Cardiac ventricle fibroblast (primary cell): ENCODE results near the gene SEM1. TPM values are rescaled to one million over a fixed set of nuclear protein-coding genes. Genes with fewer than 3 reads are reported as not detected.

Experiments used
- total RNA-seq: library from RNA; depleted of rRNA; stranded (reverse); fragments of >200 nt; gene quantifications from 2 replicates; pipeline ENCODE4 v1.2.3, GENCODE V29; 2015

Gene SEM1
- total RNA-seq: 17.3 and 43.1 TPM in 2 replicates

DNA sequence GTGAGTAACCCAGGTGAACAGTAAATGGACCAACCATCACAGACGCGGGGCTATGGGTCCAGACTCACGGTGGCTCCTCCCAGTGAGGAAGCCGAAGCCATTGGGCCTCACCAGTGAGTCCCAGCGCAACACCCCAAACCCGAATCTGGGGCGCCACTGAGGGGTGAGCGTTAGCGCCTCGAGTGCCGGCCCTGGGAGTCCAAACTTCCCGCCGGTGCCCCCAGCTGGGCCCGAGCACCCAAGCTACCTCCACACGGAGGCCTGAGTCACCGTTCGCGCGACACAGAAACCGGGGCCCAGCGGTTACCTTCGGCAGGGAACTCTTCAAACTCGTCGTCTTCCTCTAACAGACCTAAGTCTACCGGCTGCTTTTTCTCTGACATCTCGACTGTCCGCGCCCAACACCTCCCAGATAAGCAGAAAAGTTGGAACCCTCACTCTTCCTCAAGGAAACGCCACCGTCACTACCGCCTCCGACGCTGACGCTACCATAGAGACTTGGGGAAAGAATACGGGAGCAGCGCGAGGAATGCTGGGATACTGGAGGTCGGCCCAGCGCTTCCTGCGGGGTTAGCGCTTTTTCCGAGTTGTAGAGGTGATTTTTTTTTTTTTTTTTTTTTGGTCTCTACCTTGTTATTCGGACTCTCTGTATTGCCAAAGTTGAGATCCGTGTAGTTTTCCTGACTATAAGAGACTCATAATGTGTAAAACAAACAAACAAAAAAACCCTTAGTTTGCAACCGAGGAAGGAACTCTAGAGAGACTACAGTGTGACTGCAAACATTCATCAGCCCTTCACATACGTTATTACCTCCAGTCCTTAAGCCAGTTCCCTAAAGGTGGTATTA lies at the start of gene SEM1:
Gene SEM1 (minus strand): TSS at position 466 of the 848 bp plus-strand sequence. CDS start 83 bp downstream, at position 383.

